Smooth muscle cell (in vitro differentiated cells): Measurements from ENCODE around the gene DEFB129. TPM values are rescaled to one million over a fixed set of nuclear protein-coding genes. Genes with fewer than 3 reads are reported as not detected.
"Not testable (repeated sequence)": the region's sequence is repeated elsewhere in the genome, so short reads cannot be mapped to it uniquely, and the experiment has no call there.

Source experiments
- DNase-seq: peaks from one replicate; lab custom pipeline; 2025; ENCODE audit not compliant: unreplicated experiment; lab: John Stamatoyannopoulos, UW
- H2AFZ ChIP-seq: fragments of 200-600 bp; sonication (generic); 2 replicates; pipeline ENCODE4 v1.6.0; 2016; ENCODE audit warnings: antibody characterized with exemption, low read depth, mild to moderate bottlenecking
- H3F3A ChIP-seq: fragments of 200-600 bp; sonication (generic); 2 replicates; pipeline ENCODE4 v1.6.0; 2017; ENCODE audit warnings: antibody characterized with exemption, low read depth
- H3K27ac ChIP-seq: fragments of 200-600 bp; sonication (generic); 2 replicates; pipeline ENCODE4 v1.5.1; 2016; ENCODE audit warnings: low read depth, mild to moderate bottlenecking
- H3K27me3 ChIP-seq: fragments of 200-600 bp; sonication (generic); 2 replicates; pipeline ENCODE4 v1.6.1; 2016; ENCODE audit warnings: low read depth, mild to moderate bottlenecking
- H3K36me3 ChIP-seq: fragments of 200-600 bp; sonication (generic); 2 replicates; pipeline ENCODE4 v1.5.1; 2016; ENCODE audit warnings: low read depth
- H3K4me1 ChIP-seq: fragments of 200-600 bp; sonication (generic); 2 replicates; pipeline ENCODE4 v1.5.1; 2016; ENCODE audit warnings: low read depth
- H3K4me2 ChIP-seq: fragments of 200-600 bp; sonication (generic); 2 replicates; pipeline ENCODE4 v1.6.0; 2016; ENCODE audit warnings: mild to moderate bottlenecking
- H3K4me3 ChIP-seq: fragments of 200-600 bp; sonication (generic); 2 replicates; pipeline ENCODE4 v1.5.1; 2016; ENCODE audit warnings: mild to moderate bottlenecking
- H3K79me2 ChIP-seq: fragments of 200-600 bp; sonication (generic); 2 replicates; pipeline ENCODE4 v1.6.0; 2016; ENCODE audit warnings: low read depth, mild to moderate bottlenecking
- H3K9ac ChIP-seq: fragments of 200-600 bp; sonication (generic); 2 replicates; pipeline ENCODE4 v1.6.0; 2016; ENCODE audit warnings: low read depth
- H3K9me3 ChIP-seq: fragments of 200-600 bp; sonication (generic); replicated peaks from 2 replicates; pipeline ENCODE4 v1.5.1; 2016; ENCODE audit warnings: low read depth
- H4K20me1 ChIP-seq: fragments of 200-600 bp; sonication (generic); 2 replicates; pipeline ENCODE4 v1.6.0; 2016; ENCODE audit warnings: low read depth
- WGBS: methylation state at CpG from one replicate; pipeline ENCODE4 v1.1.7; 2016; ENCODE audit warnings: low lambda C conversion rate; 5-methylcytosine and 5-hydroxymethylcytosine counted together
- polyA plus RNA-seq: library from polyadenylated mRNA; unstranded; fragments of >200 nt; fragmentation: Nextera tagmentation; extraction: Ambion mirVana; gene quantifications from 2 replicates; pipeline ENCODE4 v1.2.1, GENCODE V29; 2016
- total RNA-seq: library from RNA; depleted of rRNA; stranded (reverse); fragments of >200 nt; gene quantifications from 2 replicates; pipeline ENCODE4 v1.2.3, GENCODE V29; 2014
- TF ChIP-seq, protein P1 (sequence below): fragments of 200-600 bp; sonication (generic); IDR thresholded peaks from 2 replicates; pipeline ENCODE4 v1.5.1; 2017; ENCODE audit warnings: borderline replicate concordance, mild to moderate bottlenecking, antibody characterized with exemption; ENCODE audit not compliant: insufficient read depth, poor library complexity, severe bottlenecking

DEFB129 gene
- total and polyA plus RNA-seq, 2 experiments from 2014 or later, result not detected

DNA sequence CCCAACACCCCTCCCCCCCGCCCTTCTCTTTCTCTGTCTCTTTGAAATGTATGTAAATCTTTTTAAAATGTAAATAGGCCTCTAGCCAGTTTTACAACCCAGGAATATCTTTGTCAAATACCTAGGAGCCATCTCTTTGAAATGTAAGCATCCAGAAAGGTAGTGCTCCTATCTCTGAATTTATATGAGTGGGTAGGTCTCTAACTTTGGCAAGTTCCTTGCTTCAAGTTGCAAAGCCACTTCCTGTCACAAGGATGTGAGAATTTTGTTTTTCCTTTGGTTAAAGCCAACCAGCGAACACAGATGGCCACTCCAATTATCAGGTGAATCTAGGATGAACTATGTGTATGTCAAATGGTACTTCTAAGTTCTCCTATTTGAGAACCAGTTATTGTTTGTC lies 24.3 kb downstream of the DEFB129 start:
- Histone ChIP-seq H3K9ac (no peak overlapping the region), H3K27ac (no peak overlapping the region), H3K36me3 (no peaks in the 10 kb centered on the region), H3K4me1 (no peaks in the 10 kb centered on the region), H3K27me3 (no peaks in the 10 kb centered on the region), H3K4me3 (no peak overlapping the region), H3K79me2 (no peaks in the 10 kb centered on the region), H3F3A (no peaks in the 10 kb centered on the region), H2AFZ (no peak overlapping the region), H3K9me3 (no peaks in the 10 kb centered on the region), H3K4me2 (no peak overlapping the region), H4K20me1 (no peaks in the 10 kb centered on the region)
- no peak for DNase-seq
- WGBS, result 23% methylated on average over 2 of the region's 2 CpGs
- TF ChIP-seq, protein P1, sequence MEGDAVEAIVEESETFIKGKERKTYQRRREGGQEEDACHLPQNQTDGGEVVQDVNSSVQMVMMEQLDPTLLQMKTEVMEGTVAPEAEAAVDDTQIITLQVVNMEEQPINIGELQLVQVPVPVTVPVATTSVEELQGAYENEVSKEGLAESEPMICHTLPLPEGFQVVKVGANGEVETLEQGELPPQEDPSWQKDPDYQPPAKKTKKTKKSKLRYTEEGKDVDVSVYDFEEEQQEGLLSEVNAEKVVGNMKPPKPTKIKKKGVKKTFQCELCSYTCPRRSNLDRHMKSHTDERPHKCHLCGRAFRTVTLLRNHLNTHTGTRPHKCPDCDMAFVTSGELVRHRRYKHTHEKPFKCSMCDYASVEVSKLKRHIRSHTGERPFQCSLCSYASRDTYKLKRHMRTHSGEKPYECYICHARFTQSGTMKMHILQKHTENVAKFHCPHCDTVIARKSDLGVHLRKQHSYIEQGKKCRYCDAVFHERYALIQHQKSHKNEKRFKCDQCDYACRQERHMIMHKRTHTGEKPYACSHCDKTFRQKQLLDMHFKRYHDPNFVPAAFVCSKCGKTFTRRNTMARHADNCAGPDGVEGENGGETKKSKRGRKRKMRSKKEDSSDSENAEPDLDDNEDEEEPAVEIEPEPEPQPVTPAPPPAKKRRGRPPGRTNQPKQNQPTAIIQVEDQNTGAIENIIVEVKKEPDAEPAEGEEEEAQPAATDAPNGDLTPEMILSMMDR, result no peak

DNA sequence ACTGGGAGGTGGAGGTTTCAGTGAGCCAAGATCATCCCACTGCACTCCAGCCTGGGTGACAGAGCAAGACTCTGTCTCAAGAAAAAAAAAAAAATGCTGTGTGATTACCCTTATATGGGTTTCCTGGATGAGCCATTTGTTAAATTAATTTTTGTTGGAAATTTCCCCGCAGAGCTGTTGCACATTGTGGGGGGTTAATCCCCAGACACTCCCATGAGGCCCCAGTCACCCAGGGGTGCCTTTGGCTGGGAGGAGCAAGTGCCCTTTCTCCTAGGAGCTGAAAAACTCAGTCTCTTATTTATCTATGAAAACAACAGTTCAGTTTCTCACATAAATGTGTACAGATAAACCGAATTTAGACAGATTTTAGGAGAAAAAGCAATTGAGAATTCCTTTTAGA lies 25.7 kb downstream of the DEFB129 start:
- H3F3A ChIP-seq, result no peaks in the 10 kb centered on the region
- no peak for DNase-seq
- no peaks in the 10 kb centered on the region for H3K27me3 ChIP-seq
- H3K27ac ChIP-seq, result no peak overlapping the region
- TF ChIP-seq, protein P1, result no peak
- H3K9me3 ChIP-seq, result no peaks in the 10 kb centered on the region
- H3K79me2 ChIP-seq, result no peaks in the 10 kb centered on the region
- no peaks in the 10 kb centered on the region for H3K36me3 ChIP-seq
- H2AFZ ChIP-seq, result no peak overlapping the region
- H3K4me3 ChIP-seq, result no peak overlapping the region
- H3K4me2 ChIP-seq, result no peak overlapping the region
- H4K20me1 ChIP-seq, result no peaks in the 10 kb centered on the region
- 54% methylated on average over 2 of the region's 2 CpGs for WGBS
- H3K9ac ChIP-seq, result no peak overlapping the region
- no peaks in the 10 kb centered on the region for H3K4me1 ChIP-seq

DNA sequence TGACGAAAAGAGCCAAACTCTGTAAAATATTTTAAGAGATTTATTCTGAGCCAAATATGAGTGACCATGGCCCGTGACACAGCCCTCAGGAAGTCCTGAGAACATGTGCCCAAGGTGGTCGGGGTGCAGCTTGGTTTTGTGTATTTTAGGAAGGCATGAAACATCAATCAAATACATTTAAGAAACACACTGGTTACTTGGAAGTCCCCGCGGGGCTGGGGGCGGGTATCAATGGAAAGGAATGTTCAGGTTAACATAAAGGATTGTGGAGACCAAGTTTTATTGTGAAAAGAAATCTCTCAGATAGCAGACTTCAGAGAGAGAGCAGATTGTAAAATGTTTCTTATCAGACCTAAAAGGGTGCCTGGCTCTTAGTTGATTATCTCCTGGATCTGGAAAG lies 26.4 kb downstream of the DEFB129 start:
- H3F3A ChIP-seq, H3K9ac ChIP-seq, H3K4me2 ChIP-seq, H2AFZ ChIP-seq, H3K4me3 ChIP-seq, DNase-seq, H3K4me1 ChIP-seq, H4K20me1 ChIP-seq, H3K79me2 ChIP-seq, H3K27me3 ChIP-seq, H3K27ac ChIP-seq, H3K9me3 ChIP-seq, H3K36me3 ChIP-seq: not testable (repeated sequence)
- 42% methylated on average over 6 of the region's 6 CpGs for WGBS

DNA sequence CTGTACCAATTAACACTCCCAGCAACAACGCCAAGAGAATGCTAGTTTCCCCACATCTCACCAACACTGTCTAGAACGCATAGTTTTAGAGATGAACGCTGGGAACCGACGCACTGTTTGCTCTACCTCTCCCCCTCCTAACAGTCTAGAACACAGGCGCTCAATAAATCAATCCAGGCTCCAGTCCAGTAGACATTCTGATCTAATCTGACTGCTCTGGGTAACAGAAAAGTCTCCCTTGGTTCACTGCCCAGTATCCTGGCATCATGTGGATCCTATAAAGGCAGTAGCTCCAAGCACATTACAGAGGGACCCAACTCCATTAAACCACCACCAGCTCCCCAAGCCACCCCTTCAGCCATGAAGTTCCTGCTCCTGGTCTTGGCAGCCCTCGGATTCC lies 30.4 kb downstream of the DEFB129 start, which contains the start of gene DEFB132:
Gene DEFB132 (plus strand): TSS at position 306 of the 400 bp plus-strand sequence. CDS start 55 bp downstream, at position 361.
- Histone ChIP-seq H3K4me3 (no peak within 1 kb of the TSS), H3K9me3 (no peaks in the 10 kb centered on the region), H3K27me3 (no peaks in the 10 kb centered on the region), H2AFZ (no peak within 1 kb of the TSS), H3K79me2 (no peaks in the 10 kb centered on the region), H3K9ac (no peak within 1 kb of the TSS), H3K4me2 (no peak within 1 kb of the TSS), H4K20me1 (no peaks in the 10 kb centered on the region), H3K27ac (no peak within 1 kb of the TSS), H3K36me3 (no peaks in the 10 kb centered on the region), H3K4me1 (no peaks in the 10 kb centered on the region), H3F3A (no peaks in the 10 kb centered on the region)
- WGBS, result 71% methylated on average over 7 of the region's 7 CpGs
- TF ChIP-seq, protein P1, result no peak
- no peak for DNase-seq
